ENCODE data around the gene SYNDIG1. TPM values are rescaled to one million over a fixed set of nuclear protein-coding genes. Genes with fewer than 3 reads are reported as not detected.

SYNDIG1 gene
- polyA plus RNA-seq, 1 experiment: not detected

DNA sequence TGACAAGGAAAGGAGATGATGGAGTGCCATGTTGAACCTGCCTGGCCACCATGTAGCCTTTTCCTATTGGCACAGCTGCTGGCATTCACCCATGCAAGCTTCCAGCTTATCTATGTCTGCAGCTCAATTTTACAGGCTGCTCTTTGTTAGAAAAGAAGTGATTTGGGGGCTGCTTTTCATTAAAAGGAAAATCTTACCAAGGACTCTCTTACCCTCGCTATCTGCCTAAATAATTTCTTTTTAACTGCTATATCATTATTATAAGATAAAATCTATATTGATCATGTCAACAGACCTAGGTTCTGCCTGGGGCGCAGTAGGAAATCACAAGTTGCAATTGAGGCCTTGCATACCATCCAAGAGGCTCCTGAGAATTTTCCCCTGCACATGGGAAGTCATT, 167.2 kb downstream of the SYNDIG1 start:
- Histone ChIP-seq H3K27me3 (ENCODE audit: control insufficient read depth, insufficient read depth, low read length) (peaks cover 4% of the 10 kb centered on the region), H3K4me3 (ENCODE audit: low read depth, low read length) (no peak overlapping the region), H3K27ac (ENCODE audit: low read depth, low read length) (no peak overlapping the region), H3K9me3 (ENCODE audit: control insufficient read depth, insufficient read depth, low read length) (no peaks in the 10 kb centered on the region)
- DNase-seq (ENCODE audit: low read depth, low spot score): no peak
- TF ChIP-seq, protein P1, sequence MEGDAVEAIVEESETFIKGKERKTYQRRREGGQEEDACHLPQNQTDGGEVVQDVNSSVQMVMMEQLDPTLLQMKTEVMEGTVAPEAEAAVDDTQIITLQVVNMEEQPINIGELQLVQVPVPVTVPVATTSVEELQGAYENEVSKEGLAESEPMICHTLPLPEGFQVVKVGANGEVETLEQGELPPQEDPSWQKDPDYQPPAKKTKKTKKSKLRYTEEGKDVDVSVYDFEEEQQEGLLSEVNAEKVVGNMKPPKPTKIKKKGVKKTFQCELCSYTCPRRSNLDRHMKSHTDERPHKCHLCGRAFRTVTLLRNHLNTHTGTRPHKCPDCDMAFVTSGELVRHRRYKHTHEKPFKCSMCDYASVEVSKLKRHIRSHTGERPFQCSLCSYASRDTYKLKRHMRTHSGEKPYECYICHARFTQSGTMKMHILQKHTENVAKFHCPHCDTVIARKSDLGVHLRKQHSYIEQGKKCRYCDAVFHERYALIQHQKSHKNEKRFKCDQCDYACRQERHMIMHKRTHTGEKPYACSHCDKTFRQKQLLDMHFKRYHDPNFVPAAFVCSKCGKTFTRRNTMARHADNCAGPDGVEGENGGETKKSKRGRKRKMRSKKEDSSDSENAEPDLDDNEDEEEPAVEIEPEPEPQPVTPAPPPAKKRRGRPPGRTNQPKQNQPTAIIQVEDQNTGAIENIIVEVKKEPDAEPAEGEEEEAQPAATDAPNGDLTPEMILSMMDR (IDR thresholded peaks at IDR 0.05; ENCODE audit: low read depth, low read length): no peak
- ChIA-PET CTCF (no interaction called here), POLR2A (interaction anchor here (0.7 kb wide), 1 partner anchor 36 kb away, joined by 3 read pairs; no protein-coding TSS in a partner anchor)

DNA sequence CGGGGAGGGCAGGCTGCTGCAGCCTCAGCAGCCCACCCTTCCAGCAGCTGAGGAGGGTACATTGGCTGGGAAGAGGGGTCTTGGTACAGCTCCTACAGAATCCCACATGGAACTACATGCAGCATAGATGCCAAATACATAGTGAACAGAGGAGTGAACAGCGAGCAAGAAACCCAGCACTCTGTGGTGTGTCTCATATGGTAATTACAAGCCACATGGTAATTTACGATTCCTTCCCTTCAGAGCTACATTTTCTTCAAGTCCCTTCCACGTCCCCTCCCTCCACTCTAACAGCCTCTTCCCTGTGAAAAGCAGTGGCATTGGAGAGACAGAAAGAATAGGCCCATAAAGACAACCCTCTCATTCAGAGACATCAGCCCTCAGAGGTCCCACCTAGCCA, 167.7 kb downstream of the SYNDIG1 start:
- H3K4me3 ChIP-seq (ENCODE audit: low read depth, low read length): no peak overlapping the region
- DNase-seq (ENCODE audit: low read depth, low spot score): no peak
- peaks cover 4% of the 10 kb centered on the region for H3K27me3 ChIP-seq (ENCODE audit: control insufficient read depth, insufficient read depth, low read length)
- TF ChIP-seq, protein P1 (IDR thresholded peaks at IDR 0.05; ENCODE audit: low read depth, low read length): no peak
- H3K27ac ChIP-seq (ENCODE audit: low read depth, low read length): no peak overlapping the region
- H3K9me3 ChIP-seq (ENCODE audit: control insufficient read depth, insufficient read depth, low read length): no peaks in the 10 kb centered on the region
- POLR2A ChIA-PET: no interaction called here
- CTCF ChIA-PET: no interaction called here

DNA sequence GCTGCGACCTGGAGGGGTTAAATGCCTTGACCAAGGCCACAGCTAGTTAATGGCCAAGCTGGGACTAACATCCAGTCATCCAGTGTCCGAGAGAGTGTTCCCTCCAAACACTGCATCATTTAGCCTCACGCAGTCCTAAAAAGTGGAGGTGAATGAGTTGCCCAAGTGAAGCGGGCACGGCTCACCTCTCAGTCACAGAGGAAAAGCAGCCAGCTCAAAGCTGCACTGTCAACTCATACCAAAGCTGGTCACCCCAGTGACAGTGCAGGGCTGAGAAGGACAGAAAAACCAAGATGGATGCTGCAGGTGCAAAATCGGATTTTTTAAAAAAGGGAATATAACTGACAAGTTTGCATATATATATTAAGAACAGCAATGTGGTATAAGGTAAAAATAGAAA, 168.5 kb downstream of the SYNDIG1 start:
- Histone ChIP-seq H3K9me3 (ENCODE audit: control insufficient read depth, insufficient read depth, low read length) (no peaks in the 10 kb centered on the region), H3K27ac (ENCODE audit: low read depth, low read length) (no peak overlapping the region), H3K27me3 (ENCODE audit: control insufficient read depth, insufficient read depth, low read length) (peaks cover 4% of the 10 kb centered on the region), H3K4me3 (ENCODE audit: low read depth, low read length) (no peak overlapping the region)
- POLR2A ChIA-PET: no interaction called here
- TF ChIP-seq, protein P1 (IDR thresholded peaks at IDR 0.05; ENCODE audit: low read depth, low read length): no peak
- no peak for DNase-seq (ENCODE audit: low read depth, low spot score)
- CTCF ChIA-PET: no interaction called here

DNA sequence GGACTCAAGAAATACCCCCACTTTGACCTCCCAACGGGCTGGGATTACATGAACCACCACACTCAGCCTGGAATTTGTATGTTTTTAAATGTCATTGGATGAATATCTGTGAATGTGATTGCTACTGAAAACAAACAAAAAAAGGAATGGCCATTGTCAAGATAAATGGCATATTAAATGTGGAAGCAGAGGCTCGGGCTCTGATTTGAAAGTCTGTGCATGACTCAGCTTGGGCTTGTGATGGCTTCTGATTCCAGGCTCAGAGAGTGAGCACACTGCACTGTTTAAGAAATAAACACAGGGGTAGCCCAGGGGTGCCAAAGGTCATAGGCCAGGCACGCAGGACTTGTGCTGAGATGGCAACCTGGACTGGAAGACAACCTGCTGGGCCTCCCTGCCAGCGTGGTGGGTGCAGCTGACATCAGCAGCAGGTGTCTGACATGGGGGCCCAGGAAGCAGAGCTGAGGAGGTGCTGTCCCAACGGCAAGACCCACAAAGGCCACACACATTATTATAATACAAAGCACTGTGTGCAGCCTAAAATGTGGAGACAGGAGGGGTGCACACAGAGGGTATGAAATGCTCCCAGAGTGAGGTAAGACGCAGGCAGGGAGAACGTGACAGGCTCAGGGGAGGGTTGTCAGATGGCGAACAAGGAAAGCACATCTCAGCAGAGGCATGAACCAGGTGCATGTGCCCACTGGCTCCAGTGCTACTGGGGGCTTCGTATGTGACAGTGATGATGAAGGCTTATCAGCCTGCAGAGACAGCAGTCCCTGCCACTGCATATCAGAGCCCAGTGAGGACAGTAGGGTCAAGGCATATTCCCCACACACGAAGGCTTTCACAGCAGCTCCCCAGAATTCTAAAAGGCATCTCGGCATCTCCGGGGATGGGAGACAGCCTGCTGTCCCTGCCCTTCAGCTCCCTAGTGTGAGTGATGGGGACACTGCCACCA, 169.4 kb downstream of the SYNDIG1 start:
- H3K27ac ChIP-seq (ENCODE audit: low read depth, low read length): no peak overlapping the region
- H3K4me3 ChIP-seq (ENCODE audit: low read depth, low read length): no peak overlapping the region
- H3K27me3 ChIP-seq (ENCODE audit: control insufficient read depth, insufficient read depth, low read length): peaks cover 4% of the 10 kb centered on the region
- no peaks in the 10 kb centered on the region for H3K9me3 ChIP-seq (ENCODE audit: control insufficient read depth, insufficient read depth, low read length)
- CTCF ChIA-PET: no interaction called here
- TF ChIP-seq, protein P1 (IDR thresholded peaks at IDR 0.05; ENCODE audit: low read depth, low read length): no peak
- DNase-seq (ENCODE audit: low read depth, low spot score): no peak
- POLR2A ChIA-PET: no interaction called here

DNA sequence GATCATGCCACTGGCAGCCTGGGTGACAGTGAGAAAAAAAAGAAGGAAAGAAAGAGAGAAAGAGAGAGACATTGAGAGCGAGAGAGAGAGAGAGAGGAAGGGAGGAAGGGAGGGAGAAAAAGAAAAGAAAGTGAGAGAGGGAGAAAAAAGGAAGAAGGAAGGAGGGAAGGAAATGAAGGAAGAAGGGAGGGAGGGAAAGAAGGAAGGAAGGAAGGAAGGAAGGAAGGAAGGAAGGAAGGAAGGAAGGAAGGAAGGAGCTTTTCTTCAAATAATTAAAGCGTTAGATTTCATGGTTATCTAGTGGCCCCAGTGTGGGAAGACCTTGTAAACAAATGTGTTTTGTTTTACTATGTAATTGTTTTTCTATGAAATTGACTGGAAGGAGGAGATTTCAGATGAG, 170.8 kb downstream of the SYNDIG1 start:
- ChIA-PET CTCF (no interaction called here), POLR2A (no interaction called here)
- no peak for DNase-seq (ENCODE audit: low read depth, low spot score)

More for the DNA sequence above, 170.8 kb downstream of the SYNDIG1 start:
- TF ChIP-seq, protein P1 (IDR thresholded peaks at IDR 0.05; ENCODE audit: low read depth, low read length): no peak
- peaks cover 6% of the 10 kb centered on the region for H3K27me3 ChIP-seq (ENCODE audit: control insufficient read depth, insufficient read depth, low read length)
- no peak overlapping the region for H3K4me3 ChIP-seq (ENCODE audit: low read depth, low read length)
- H3K27ac ChIP-seq (ENCODE audit: low read depth, low read length): no peak overlapping the region
- peaks cover 3% of the 10 kb centered on the region; the same call in 1 of the 2 replicates for H3K9me3 ChIP-seq (ENCODE audit: control insufficient read depth, insufficient read depth, low read length)

All from AG04450 (cell line).